IMR-90 (cell line): ENCODE measurements around the gene DYSF. TPM values are rescaled to one million over a fixed set of nuclear protein-coding genes. Genes with fewer than 3 reads are reported as not detected.

Experiments used
- ATAC-seq: fragments of 200-7000 bp; cut with Tn5 transposase; 2 replicates; pipeline ENCODE4 v1.9.1; 2020; ENCODE audit warnings: low read depth, mild to moderate bottlenecking, moderate library complexity
- BruUV-seq: library from RNA; stranded (reverse); fragments of 400-500 nt; replicated peaks from 2 replicates; lab custom pipeline; 2021; lab: Mats Ljungman, UMichigan
- CTCF ChIA-PET: fragments of 300-600 bp; formaldehyde crosslinking; extraction: SDS; loops from one replicate; lab custom pipeline; 2021; ENCODE audit warnings: antibody characterized with exemption; lab: Yijun Ruan, JAX
- POLR2A ChIA-PET: fragments of 300-600 bp; sonication (Branson Sonifier 250); formaldehyde crosslinking; loops from one replicate; lab custom pipeline; 2022; ENCODE audit warnings: antibody characterized with exemption; ENCODE audit not compliant: unreplicated experiment; lab: Charles Lee
- DNase-seq: peaks from one replicate; pipeline ENCODE4 v3.0.0; 2013
- H2AFZ ChIP-seq: replicated peaks from 2 replicates; pipeline ENCODE3; 2013; ENCODE audit warnings: low read length, mild to moderate bottlenecking; ENCODE audit not compliant: poor library complexity
- H2AK5ac ChIP-seq: 2 replicates; pipeline ENCODE4 v1.6.1; 2013; ENCODE audit warnings: low read depth, low read length, inconsistent platforms
- H2AK9ac ChIP-seq: replicated peaks from 2 replicates; pipeline ENCODE3; 2013; ENCODE audit warnings: mild to moderate bottlenecking, low read depth, low read length, moderate library complexity; ENCODE audit not compliant: poor library complexity
- H2BK120ac ChIP-seq: 2 replicates; pipeline ENCODE4 v1.6.1; 2013; ENCODE audit warnings: low read depth, low read length, inconsistent platforms
- H2BK15ac ChIP-seq: 3 replicates; pipeline ENCODE4 v1.6.1; 2013; ENCODE audit warnings: low read depth, low read length, inconsistent platforms
- H2BK20ac ChIP-seq: 2 replicates; pipeline ENCODE4 v1.6.1; 2013; ENCODE audit warnings: low read depth, mild to moderate bottlenecking, inconsistent platforms, low read length, moderate library complexity
- H2BK5ac ChIP-seq: 2 replicates; pipeline ENCODE4 v1.6.1; 2013; ENCODE audit warnings: mild to moderate bottlenecking, low read depth, low read length, inconsistent platforms; ENCODE audit not compliant: poor library complexity, severe bottlenecking
- H3K14ac ChIP-seq: replicated peaks from 2 replicates; pipeline ENCODE4 v1.6.1; 2013; ENCODE audit warnings: low read depth, low read length, inconsistent platforms
- H3K18ac ChIP-seq: 2 replicates; pipeline ENCODE4 v1.6.1; 2013; ENCODE audit warnings: low read depth, low read length, control low read depth
- H3K23ac ChIP-seq: 2 replicates; pipeline ENCODE4 v1.6.1; 2013; ENCODE audit warnings: low read depth, low read length, inconsistent platforms
- H3K27ac ChIP-seq: 2 replicates; pipeline ENCODE4 v1.5.1; 2013; ENCODE audit warnings: mild to moderate bottlenecking, control low read depth, low read length; ENCODE audit not compliant: insufficient read depth
- H3K27me3 ChIP-seq: 2 replicates; pipeline ENCODE4 v1.6.1; 2013; ENCODE audit warnings: low read length; ENCODE audit not compliant: control insufficient read depth, insufficient read depth
- H3K36me3 ChIP-seq: 2 replicates; pipeline ENCODE4 v1.6.1; 2013; ENCODE audit warnings: low read length, mixed read lengths; ENCODE audit not compliant: control insufficient read depth, insufficient read depth
- H3K4ac ChIP-seq: 2 replicates; pipeline ENCODE4 v1.6.1; 2013; ENCODE audit warnings: low read depth, low read length, inconsistent platforms
- H3K4me1 ChIP-seq: 2 replicates; pipeline ENCODE4 v1.6.1; 2013; ENCODE audit warnings: low read length, mixed read lengths; ENCODE audit not compliant: control insufficient read depth, insufficient read depth
- H3K4me2 ChIP-seq: 2 replicates; pipeline ENCODE4 v1.6.1; 2013; ENCODE audit warnings: low read depth, mild to moderate bottlenecking, control low read depth, low read length, moderate library complexity
- H3K4me3 ChIP-seq: 2 replicates; pipeline ENCODE4 v1.5.1; 2013; ENCODE audit warnings: low read depth, mild to moderate bottlenecking, control low read depth, low read length, moderate library complexity; ENCODE audit not compliant: insufficient read depth
- H3K56ac ChIP-seq: 2 replicates; pipeline ENCODE4 v1.6.1; 2013; ENCODE audit warnings: low read length, inconsistent platforms; ENCODE audit not compliant: insufficient read depth; ENCODE audit errors: extremely low read depth
- H3K79me1 ChIP-seq, 2 experiments: 2 replicates each; pipeline ENCODE4 v1.6.1; 2013; ENCODE audit warnings: low read length in 2 of 2, inconsistent platforms in 1 of 2, low read depth in 1 of 2
- H3K9ac ChIP-seq: 2 replicates; pipeline ENCODE4 v1.6.1; 2013; ENCODE audit warnings: low read depth, low read length, control low read depth
- H3K9me1 ChIP-seq: 2 replicates; pipeline ENCODE4 v1.6.1; 2013; ENCODE audit warnings: low read length, inconsistent platforms; ENCODE audit not compliant: insufficient read depth
- H3K9me3 ChIP-seq: 2 replicates; pipeline ENCODE4 v1.6.1; 2013; ENCODE audit warnings: low read length; ENCODE audit not compliant: control insufficient read depth, insufficient read depth
- H4K20me1 ChIP-seq: 2 replicates; pipeline ENCODE4 v1.6.1; 2013; ENCODE audit warnings: low read length, inconsistent platforms; ENCODE audit not compliant: insufficient read depth
- H4K5ac ChIP-seq: 2 replicates; pipeline ENCODE4 v1.6.1; 2013; ENCODE audit warnings: mild to moderate bottlenecking, low read depth, low read length, control low read depth
- H4K8ac ChIP-seq, 2 experiments: 2 replicates each; pipeline ENCODE4 v1.6.1; 2013; ENCODE audit warnings: low read depth in 2 of 2, low read length in 2 of 2, control low read depth in 1 of 2, inconsistent platforms in 1 of 2
- H4K91ac ChIP-seq: 2 replicates; pipeline ENCODE4 v1.6.1; 2013; ENCODE audit warnings: low read depth, low read length, inconsistent platforms; ENCODE audit not compliant: insufficient read depth
- CHD1 ChIP-seq: IDR thresholded peaks from 2 replicates; pipeline ENCODE4 v1.6.1; 2012; ENCODE audit warnings: low read depth, low read length, improper control_type of control experiment
- CTCF ChIP-seq: conservative IDR thresholded peaks from 2 replicates; pipeline ENCODE4 v1.5.1; 2012; ENCODE audit warnings: mild to moderate bottlenecking, low read depth, low read length, improper control_type of control experiment
- FOS ChIP-seq: fragments of 150-350 bp; IDR thresholded peaks from 2 replicates; pipeline ENCODE4 v1.6.1; 2016; ENCODE audit warnings: low read depth, low read length
- MAFK ChIP-seq: IDR thresholded peaks from 2 replicates; pipeline ENCODE4 v1.6.1; 2012; ENCODE audit warnings: low read depth, low read length, improper control_type of control experiment
- MAZ ChIP-seq: IDR thresholded peaks from 2 replicates; pipeline ENCODE4 v1.6.1; 2012; ENCODE audit warnings: low read depth, mild to moderate bottlenecking, low read length, improper control_type of control experiment, moderate library complexity, borderline replicate concordance
- NFE2L2 ChIP-seq: fragments of 150-350 bp; IDR thresholded peaks from 2 replicates; pipeline ENCODE4 v1.6.1; 2016; ENCODE audit warnings: low read depth, mild to moderate bottlenecking, low read length
- POLR2A ChIP-seq: IDR thresholded peaks from 2 replicates; pipeline ENCODE4 v1.6.1; 2012; ENCODE audit warnings: mild to moderate bottlenecking, low read depth, low read length
- RAD21 ChIP-seq: IDR thresholded peaks from 2 replicates; pipeline ENCODE4 v1.6.1; 2012; ENCODE audit warnings: low read length, improper control_type of control experiment
- SMC3 ChIP-seq: fragments of 150-350 bp; IDR thresholded peaks from 2 replicates; pipeline ENCODE4 v1.6.1; 2016; ENCODE audit warnings: low read depth, mild to moderate bottlenecking, antibody characterized with exemption, low read length, moderate library complexity
- USF2 ChIP-seq: fragments of 150-350 bp; IDR thresholded peaks from 2 replicates; pipeline ENCODE4 v1.6.1; 2017; ENCODE audit warnings: mild to moderate bottlenecking, antibody characterized with exemption, low read length, low read depth
- dilution Hi-C: fragments of 300-500 bp; cut with HindIII; formaldehyde crosslinking; loops from one replicate; pipeline ENCODE4 v1.14.3; 2018; ENCODE audit warnings: low sequenced_read_pairs; ENCODE audit not compliant: unreplicated experiment
- in situ Hi-C: fragments of 300-500 bp; cut with MboI; formaldehyde crosslinking; loops from 3 replicates; pipeline ENCODE4 v1.14.3; 2019; ENCODE audit warnings: low sequenced_read_pairs, inconsistent platforms, mixed read lengths
- intact Hi-C: fragments of 100-400 bp; cut with micrococcal nuclease; formaldehyde crosslinking; loops from 2 replicates; pipeline ENCODE4 v1.10.0; 2022
- polyA plus RNA-seq, 3 experiments: library from polyadenylated mRNA; depleted of rRNA; stranded (reverse); fragments of >200 nt; gene quantifications; 2 replicates each; pipeline ENCODE4 v1.2.3, GENCODE V29; 2012; ENCODE audit warnings: low replicate concordance in 1 of 3
- total RNA-seq: library from RNA; depleted of rRNA; stranded (reverse); fragments of >200 nt; gene quantifications from 2 replicates; pipeline ENCODE4 v1.2.3, GENCODE V29; 2012

Gene DYSF
- total and polyA plus RNA-seq, 2 of the 4 experiments (the other 2 are of a cell fraction): 0.09 to 0.18 TPM

GRCh38 chr2:71629273-71629672 lies 175.9 kb downstream of the DYSF start:
- no peak overlapping the region for H3K14ac ChIP-seq
- H3K79me1 ChIP-seq: no peaks in the 10 kb centered on the region
- H2AK5ac ChIP-seq: no peak overlapping the region
- TF ChIP-seq FOS (no peak), CHD1 (no peak), SMC3 (no peak), USF2 (no peak), MAZ (no peak), NFE2L2 (no peak), RAD21 (no peak), MAFK (no peak), CTCF (no peak), POLR2A (no peak)
- H3K4me3 ChIP-seq: no peak overlapping the region
- no peak overlapping the region for H3K23ac ChIP-seq
- in situ Hi-C loops: no loop called here
- no peak overlapping the region for H3K4me2 ChIP-seq
- H4K91ac ChIP-seq: no peak overlapping the region
- ChIA-PET POLR2A (no interaction called here), CTCF (no interaction called here)
- H3K9ac ChIP-seq: no peak overlapping the region
- no peaks in the 10 kb centered on the region for H3K9me3 ChIP-seq
- dilution Hi-C loops: no loop called here
- no peak overlapping the region for H3K56ac ChIP-seq
- no TSS peak for BruUV-seq
- no peaks in the 10 kb centered on the region for H3K9me1 ChIP-seq
- H2AFZ ChIP-seq: no peak overlapping the region
- no peak overlapping the region for H3K18ac ChIP-seq
- no peak overlapping the region for H2AK9ac ChIP-seq
- H3K4ac ChIP-seq: no peak overlapping the region
- no peak for ATAC-seq
- no peak overlapping the region for H3K27ac ChIP-seq
- H4K20me1 ChIP-seq: no peaks in the 10 kb centered on the region
- no peaks in the 10 kb centered on the region for H3K36me3 ChIP-seq
- H4K5ac ChIP-seq: no peak overlapping the region
- H4K8ac ChIP-seq: no peak overlapping the region
- no peak for DNase-seq
- H2BK20ac ChIP-seq: no peak overlapping the region
- H3K4me1 ChIP-seq: no peaks in the 10 kb centered on the region
- H2BK5ac ChIP-seq: no peak overlapping the region
- H3K27me3 ChIP-seq: peaks cover 11% of the 10 kb centered on the region
- no peak overlapping the region for H2BK120ac ChIP-seq
- H2BK15ac ChIP-seq: no peak overlapping the region
- intact Hi-C loops: no loop called here
